Duodenal mucosa (tissue), 2 donors: ENCODE measurements around the gene PLXNA2.

ENCODE experiments used
- H3K27ac ChIP-seq: one replicate; pipeline ENCODE4 v1.7.0; 2013; ENCODE audit warnings: low read depth, low read length
- H3K27me3 ChIP-seq, 2 donors: one replicate each; pipeline ENCODE4 v1.7.0; 2013; ENCODE audit warnings: low read length in 2 of 2, control low read depth in 1 of 2; ENCODE audit not compliant: insufficient read depth in 2 of 2, control insufficient read depth in 1 of 2
- H3K36me3 ChIP-seq, 2 donors: one replicate each; pipeline ENCODE4 v1.7.0; 2013; ENCODE audit warnings: low read length in 2 of 2, control low read depth in 1 of 2; ENCODE audit not compliant: insufficient read depth in 2 of 2, control insufficient read depth in 1 of 2
- H3K4me1 ChIP-seq, 2 donors: one replicate each; pipeline ENCODE4 v1.7.0; 2013; ENCODE audit warnings: low read length in 2 of 2, control low read depth in 1 of 2; ENCODE audit not compliant: insufficient read depth in 2 of 2, control insufficient read depth in 1 of 2
- H3K4me3 ChIP-seq, 2 donors: one replicate each; pipeline ENCODE4 v1.7.0; 2013; ENCODE audit warnings: low read length in 2 of 2, low read depth in 1 of 2
- H3K9ac ChIP-seq, 2 donors: one replicate each; pipeline ENCODE4 v1.7.0; 2013; ENCODE audit warnings: low read length in 2 of 2, low read depth in 1 of 2
- H3K9me3 ChIP-seq, 2 donors: one replicate each; pipeline ENCODE4 v1.7.0; 2013; ENCODE audit warnings: low read length in 2 of 2, control low read depth in 1 of 2; ENCODE audit not compliant: control insufficient read depth in 1 of 2

The PLXNA2 gene

GRCh38 chr1:208234721-208235120 lies 9.5 kb downstream of the PLXNA2 start:
- no peak overlapping the region for H3K4me3 ChIP-seq
- peaks cover 0 to 7% of the 10 kb centered on the region in 2 donors for H3K36me3 ChIP-seq
- H3K9me3 ChIP-seq = no peaks in the 10 kb centered on the region
- H3K9ac ChIP-seq = no peak overlapping the region
- H3K27ac ChIP-seq = no peak overlapping the region
- peaks cover 62 to 76% of the 10 kb centered on the region in 2 donors for H3K4me1 ChIP-seq
- no peaks in the 10 kb centered on the region for H3K27me3 ChIP-seq

- Histone ChIP-seq H3K27ac (no peak overlapping the region), H3K4me3 (no peak overlapping the region), H3K9me3 (no peaks in the 10 kb centered on the region), H3K9ac (peak overlapping the region in 1 of 2 donors; percentile 8), H3K4me1 (peaks cover 55 to 71% of the 10 kb centered on the region in 2 donors), H3K36me3 (peaks cover 0 to 7% of the 10 kb centered on the region in 2 donors), H3K27me3 (no peaks in the 10 kb centered on the region)
Observed at GRCh38 chr1:208233978-208234377, 10.2 kb downstream of the PLXNA2 start.

GRCh38 chr1:208233546-208233945 lies 10.6 kb downstream of the PLXNA2 start:
- Histone ChIP-seq H3K4me1 (peaks cover 52 to 66% of the 10 kb centered on the region in 2 donors), H3K4me3 (no peak overlapping the region), H3K27ac (no peak overlapping the region), H3K9ac (no peak overlapping the region), H3K36me3 (peaks cover 0 to 7% of the 10 kb centered on the region in 2 donors), H3K9me3 (no peaks in the 10 kb centered on the region), H3K27me3 (no peaks in the 10 kb centered on the region)

- Histone ChIP-seq H3K9ac (no peak overlapping the region), H3K27ac (peak overlapping the region; percentile 1)
Observed at GRCh38 chr1:208232662-208233038, 11.5 kb downstream of the PLXNA2 start.

GRCh38 chr1:208231881-208232661 lies 12.1 kb downstream of the PLXNA2 start:
- Histone ChIP-seq H3K4me1 (peaks cover 51 to 75% of the 10 kb centered on the region in 2 donors), H3K27me3 (no peaks in the 10 kb centered on the region), H3K27ac (no peak overlapping the region), H3K36me3 (peaks cover 0 to 7% of the 10 kb centered on the region in 2 donors), H3K9me3 (no peaks in the 10 kb centered on the region), H3K9ac (no peak overlapping the region), H3K4me3 (no peak overlapping the region)

More at GRCh38 chr1:208232662-208233038, 11.5 kb downstream of the PLXNA2 start:
- Histone ChIP-seq H3K36me3 (peaks cover 0 to 7% of the 10 kb centered on the region in 2 donors), H3K4me1 (peaks cover 52 to 74% of the 10 kb centered on the region in 2 donors), H3K27me3 (no peaks in the 10 kb centered on the region), H3K4me3 (no peak overlapping the region), H3K9me3 (no peaks in the 10 kb centered on the region)

GRCh38 chr1:208230668-208231529 lies 13.3 kb downstream of the PLXNA2 start:
- H3K27ac ChIP-seq = no peak overlapping the region
- no peak overlapping the region for H3K4me3 ChIP-seq
- peaks cover 0 to 7% of the 10 kb centered on the region in 2 donors for H3K36me3 ChIP-seq
- no peaks in the 10 kb centered on the region for H3K9me3 ChIP-seq
- no peaks in the 10 kb centered on the region for H3K27me3 ChIP-seq
- no peak overlapping the region for H3K9ac ChIP-seq
- H3K4me1 ChIP-seq = peaks cover 39 to 63% of the 10 kb centered on the region in 2 donors

GRCh38 chr1:208228550-208228949 lies 15.6 kb downstream of the PLXNA2 start:
- Histone ChIP-seq H3K4me1 (peaks cover 26 to 41% of the 10 kb centered on the region in 2 donors), H3K4me3 (no peak overlapping the region), H3K27ac (no peak overlapping the region), H3K36me3 (peaks cover 0 to 12% of the 10 kb centered on the region in 2 donors), H3K27me3 (no peaks in the 10 kb centered on the region), H3K9me3 (no peaks in the 10 kb centered on the region), H3K9ac (no peak overlapping the region)

- Histone ChIP-seq H3K4me3 (no peak overlapping the region), H3K36me3 (peaks cover 0 to 12% of the 10 kb centered on the region in 2 donors), H3K9me3 (no peaks in the 10 kb centered on the region), H3K4me1 (peaks cover 25 to 36% of the 10 kb centered on the region in 2 donors), H3K27ac (no peak overlapping the region), H3K9ac (no peak overlapping the region), H3K27me3 (no peaks in the 10 kb centered on the region)
Observed at GRCh38 chr1:208228026-208228425, 16.2 kb downstream of the PLXNA2 start.

- H3K9ac ChIP-seq = no peak overlapping the region
- H3K27me3 ChIP-seq = no peaks in the 10 kb centered on the region
- no peaks in the 10 kb centered on the region for H3K9me3 ChIP-seq
- no peak overlapping the region for H3K27ac ChIP-seq
- H3K4me1 ChIP-seq = peaks cover 25 to 30% of the 10 kb centered on the region in 2 donors
- peaks cover 0 to 12% of the 10 kb centered on the region in 2 donors for H3K36me3 ChIP-seq
- no peak overlapping the region for H3K4me3 ChIP-seq
Observed at GRCh38 chr1:208227366-208227765, 16.8 kb downstream of the PLXNA2 start.
